Kidney (tissue), 14 donors: Measurements from ENCODE around the gene IL1RAP. TPM values are rescaled to one million over a fixed set of nuclear protein-coding genes. Genes with fewer than 3 reads are reported as not detected.

Experiments used
- DNase-seq, 5 donors: peaks; one replicate each; pipeline ENCODE4 v3.0.0-alpha.2; 2013 to 2020
- FAIRE-seq: peaks from 2 replicates; lab custom pipeline; 2012; peaks lifted over from hg19 to GRCh38; lab: Jason Lieb, UNC
- H3K27ac ChIP-seq, 2 donors: one replicate each; pipeline ENCODE4 v1.7.0; 2013; ENCODE audit warnings: low read depth in 2 of 2, low read length in 2 of 2, inconsistent platforms in 1 of 2
- H3K27me3 ChIP-seq: one replicate; pipeline ENCODE4 v1.7.1; 2013; ENCODE audit warnings: low read length, inconsistent platforms; ENCODE audit not compliant: control insufficient read depth, insufficient read depth
- H3K36me3 ChIP-seq, 3 donors: one replicate each; pipeline versions ENCODE4 v1.7.0 to v1.7.1; 2013; ENCODE audit warnings: low read length in 3 of 3, control low read depth in 1 of 3, inconsistent platforms in 1 of 3; ENCODE audit not compliant: insufficient read depth in 3 of 3, control insufficient read depth in 2 of 3
- H3K4me1 ChIP-seq, 3 donors: one replicate each; pipeline versions ENCODE4 v1.7.0 to v1.7.1; 2013; ENCODE audit warnings: low read length in 3 of 3, inconsistent platforms in 1 of 3, low read depth in 1 of 3; ENCODE audit not compliant: control insufficient read depth in 2 of 3, insufficient read depth in 2 of 3
- H3K4me3 ChIP-seq, 3 donors: one replicate each; pipeline versions ENCODE4 v1.7.0 to v1.8.1; 2013; ENCODE audit warnings: low read length in 3 of 3, control low read depth in 1 of 3, inconsistent platforms in 1 of 3
- H3K9ac ChIP-seq, 3 donors: one replicate each; pipeline versions ENCODE4 v1.7.0 to v1.7.1; 2013; ENCODE audit warnings: low read length in 3 of 3, control low read depth in 1 of 3, inconsistent platforms in 1 of 3
- H3K9me3 ChIP-seq, 3 donors: one replicate each; pipeline versions ENCODE4 v1.7.0 to v1.7.1; 2013; ENCODE audit warnings: low read length in 3 of 3, control low read depth in 1 of 3, inconsistent platforms in 1 of 3; ENCODE audit not compliant: control insufficient read depth in 2 of 3, insufficient read depth in 1 of 3
- CTCF ChIP-seq: IDR thresholded peaks from 3 replicates; pipeline ENCODE4 v1.5.1; 2012; ENCODE audit warnings: mild to moderate bottlenecking, moderate library complexity, borderline replicate concordance; ENCODE audit not compliant: insufficient read depth; ENCODE audit errors: extremely low read depth
- intact Hi-C: fragments of 100-400 bp; cut with DNase I; formaldehyde crosslinking; loops from one replicate; pipeline ENCODE4 v1.11.1; 2022
- polyA plus RNA-seq: library from polyadenylated mRNA; stranded (reverse); fragments of 350-450 nt; fragmentation: Illumina TruSeq; extraction: RNeasy Lipid Tissue Mini Kit (QIAGEN cat#74804); gene quantifications from one replicate; pipeline ENCODE4 v1.2.3, GENCODE V29; 2014; ENCODE audit warnings: low read depth, low replicate concordance; ENCODE audit not compliant: insufficient read depth
- total RNA-seq: library from RNA; stranded (reverse); fragmentation: NEBNext Ultra II Directional; extraction: Animal tissue kit (Norgen Biotek cat#: 25700); gene quantifications from one replicate; pipeline ENCODE4 v1.2.1, GENCODE V29; 2021
- donor health status: control.
- donor health status: control.
- donor health status: control.
- donor health status: control.
- donor health status: control.
- donor health status: DM: yes; HTN: yes; CAD: no.
- donor health status: Normal renal cell carcinoma (clear cell type).

Gene IL1RAP
- total and polyA plus RNA-seq, 2 donors from 2014 or later, result 1.7 to 10.0 TPM

GRCh38 chr3:190626951-190627620 lies 113.2 kb downstream of the IL1RAP start:
- Histone ChIP-seq H3K4me1 (no peaks in the 10 kb centered on the region), H3K36me3 (no peaks in the 10 kb centered on the region), H3K4me3 (no peak overlapping the region), H3K9me3 (no peaks in the 10 kb centered on the region), H3K27ac (no peak overlapping the region), H3K27me3 (no peaks in the 10 kb centered on the region), H3K9ac (no peak overlapping the region)
- intact Hi-C loops, result no loop called here
- TF ChIP-seq CTCF, result no peak
- no peak for DNase-seq
- no peak for FAIRE-seq

DNA sequence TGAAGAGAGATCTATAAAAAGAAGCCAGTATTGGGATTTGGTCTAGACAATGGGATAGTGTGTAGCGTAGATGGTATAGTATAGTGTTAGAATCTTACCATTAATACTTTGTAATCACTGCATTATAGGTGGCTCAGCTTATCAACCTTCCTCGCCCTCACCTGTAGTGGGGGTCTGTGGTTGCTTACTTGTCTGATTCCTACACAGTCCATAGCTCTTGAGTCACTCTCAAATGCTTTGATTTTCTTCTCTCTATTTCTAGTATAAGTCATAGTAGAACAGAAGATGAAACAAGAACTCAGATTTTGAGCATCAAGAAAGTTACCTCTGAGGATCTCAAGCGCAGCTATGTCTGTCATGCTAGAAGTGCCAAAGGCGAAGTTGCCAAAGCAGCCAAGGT lies 115.2 kb downstream of the IL1RAP start:
- FAIRE-seq (no peak), DNase-seq (no peak)
- Histone ChIP-seq H3K9me3 (no peaks in the 10 kb centered on the region), H3K4me3 (no peak overlapping the region), H3K27me3 (no peaks in the 10 kb centered on the region), H3K9ac (no peak overlapping the region), H3K27ac (no peak overlapping the region), H3K4me1 (no peaks in the 10 kb centered on the region), H3K36me3 (no peaks in the 10 kb centered on the region)
- intact Hi-C loops, result no loop called here
- no peak for TF ChIP-seq CTCF

DNA sequence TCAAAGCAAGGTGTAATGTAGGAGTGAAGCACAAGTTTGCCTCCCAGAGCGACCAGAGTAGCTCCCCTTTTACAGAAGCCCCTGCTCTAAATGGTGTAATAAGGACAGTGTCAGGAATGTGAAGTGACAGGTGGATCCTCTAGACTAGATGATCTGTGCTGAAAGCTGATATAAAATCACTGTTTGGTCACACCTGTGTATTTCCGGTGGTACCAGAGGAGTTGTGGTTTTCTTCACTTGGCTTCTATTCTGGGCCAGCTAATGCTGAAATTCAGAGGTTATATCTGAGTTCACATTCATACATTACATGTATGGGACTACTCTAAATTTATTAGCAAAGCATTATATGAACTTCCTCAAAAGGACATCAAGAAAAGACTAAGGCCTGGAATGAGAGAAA lies 117.4 kb downstream of the IL1RAP start:
- FAIRE-seq, result no peak
- Histone ChIP-seq H3K4me1 (no peaks in the 10 kb centered on the region), H3K27me3 (no peaks in the 10 kb centered on the region), H3K4me3 (no peak overlapping the region), H3K36me3 (no peaks in the 10 kb centered on the region), H3K27ac (no peak overlapping the region), H3K9ac (no peak overlapping the region), H3K9me3 (no peaks in the 10 kb centered on the region)
- TF ChIP-seq CTCF, result no peak
- intact Hi-C loops, result no loop called here
- no peak for DNase-seq

DNA sequence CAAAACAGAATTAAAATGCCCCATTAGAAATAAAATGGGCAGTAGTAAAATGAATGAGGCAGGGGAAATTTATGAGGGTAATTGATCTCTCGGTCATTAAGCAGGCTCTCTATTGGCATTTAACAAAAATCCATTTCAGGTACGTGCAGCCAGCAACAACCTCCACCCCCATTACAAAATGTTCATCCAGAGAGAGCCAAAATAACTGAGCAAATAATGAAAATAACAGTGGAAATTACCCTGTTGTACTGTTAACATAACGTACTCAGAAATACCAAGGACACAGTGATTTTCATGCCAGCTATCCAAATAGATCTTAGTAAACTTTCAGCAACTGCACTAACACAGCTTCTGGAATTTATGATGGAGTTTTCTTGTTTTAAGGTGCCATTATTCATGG lies 127.7 kb downstream of the IL1RAP start:
- Histone ChIP-seq H3K4me1 (no peaks in the 10 kb centered on the region), H3K9me3 (no peaks in the 10 kb centered on the region), H3K27ac (no peak overlapping the region), H3K4me3 (no peak overlapping the region), H3K36me3 (no peaks in the 10 kb centered on the region), H3K9ac (no peak overlapping the region), H3K27me3 (no peaks in the 10 kb centered on the region)
- TF ChIP-seq CTCF, result no peak
- FAIRE-seq, result no peak
- no peak for DNase-seq
- intact Hi-C loops, result no loop called here
